GM13976 (cell line): Measurements from ENCODE around the gene OPTC.

Experiments
- DNase-seq: peaks from one replicate; pipeline ENCODE4 v3.0.0; 2012; ENCODE audit warnings: low spot score
- in situ Hi-C: fragments of 300-500 bp; cut with MboI; formaldehyde crosslinking; loops from one replicate; pipeline ENCODE4 v1.12.0; 2022; ENCODE audit warnings: low sequenced_read_pairs, mixed read lengths, inconsistent platforms; ENCODE audit not compliant: unreplicated experiment
- TF ChIP-seq, protein P1 (sequence below): IDR thresholded peaks from 2 replicates; pipeline ENCODE4 v1.5.1; 2012; ENCODE audit warnings: borderline replicate concordance, mild to moderate bottlenecking; ENCODE audit not compliant: insufficient read depth; ENCODE audit errors: extremely low read depth, missing control alignments, control extremely low read depth

Gene OPTC

DNA sequence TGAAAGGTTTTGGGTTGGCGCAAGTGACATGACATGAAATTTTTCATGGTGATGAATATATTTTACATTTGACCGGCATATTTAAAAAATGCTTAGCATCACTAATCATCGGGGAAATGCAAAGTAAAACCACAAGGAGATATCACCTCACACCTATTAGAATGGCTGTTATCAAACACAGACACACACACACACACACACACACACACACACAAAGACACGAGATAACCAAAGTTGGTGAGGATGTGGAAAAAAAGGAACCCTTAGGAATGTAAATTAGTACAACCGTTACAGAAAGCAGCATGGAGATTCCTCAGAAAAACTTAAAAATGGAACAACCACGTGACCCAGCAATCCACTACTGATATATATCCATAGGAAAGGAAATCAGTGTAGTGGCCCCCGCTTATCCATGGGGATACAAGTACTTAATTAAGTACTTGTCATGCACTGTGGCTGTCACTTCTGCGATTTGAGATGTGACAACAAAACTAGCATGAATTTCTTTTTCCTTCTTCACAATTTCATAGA lies 34.2 kb upstream of the OPTC start:
- no peak for DNase-seq
- TF ChIP-seq, protein P1, sequence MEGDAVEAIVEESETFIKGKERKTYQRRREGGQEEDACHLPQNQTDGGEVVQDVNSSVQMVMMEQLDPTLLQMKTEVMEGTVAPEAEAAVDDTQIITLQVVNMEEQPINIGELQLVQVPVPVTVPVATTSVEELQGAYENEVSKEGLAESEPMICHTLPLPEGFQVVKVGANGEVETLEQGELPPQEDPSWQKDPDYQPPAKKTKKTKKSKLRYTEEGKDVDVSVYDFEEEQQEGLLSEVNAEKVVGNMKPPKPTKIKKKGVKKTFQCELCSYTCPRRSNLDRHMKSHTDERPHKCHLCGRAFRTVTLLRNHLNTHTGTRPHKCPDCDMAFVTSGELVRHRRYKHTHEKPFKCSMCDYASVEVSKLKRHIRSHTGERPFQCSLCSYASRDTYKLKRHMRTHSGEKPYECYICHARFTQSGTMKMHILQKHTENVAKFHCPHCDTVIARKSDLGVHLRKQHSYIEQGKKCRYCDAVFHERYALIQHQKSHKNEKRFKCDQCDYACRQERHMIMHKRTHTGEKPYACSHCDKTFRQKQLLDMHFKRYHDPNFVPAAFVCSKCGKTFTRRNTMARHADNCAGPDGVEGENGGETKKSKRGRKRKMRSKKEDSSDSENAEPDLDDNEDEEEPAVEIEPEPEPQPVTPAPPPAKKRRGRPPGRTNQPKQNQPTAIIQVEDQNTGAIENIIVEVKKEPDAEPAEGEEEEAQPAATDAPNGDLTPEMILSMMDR: no peak
- in situ Hi-C loops: no loop called here

DNA sequence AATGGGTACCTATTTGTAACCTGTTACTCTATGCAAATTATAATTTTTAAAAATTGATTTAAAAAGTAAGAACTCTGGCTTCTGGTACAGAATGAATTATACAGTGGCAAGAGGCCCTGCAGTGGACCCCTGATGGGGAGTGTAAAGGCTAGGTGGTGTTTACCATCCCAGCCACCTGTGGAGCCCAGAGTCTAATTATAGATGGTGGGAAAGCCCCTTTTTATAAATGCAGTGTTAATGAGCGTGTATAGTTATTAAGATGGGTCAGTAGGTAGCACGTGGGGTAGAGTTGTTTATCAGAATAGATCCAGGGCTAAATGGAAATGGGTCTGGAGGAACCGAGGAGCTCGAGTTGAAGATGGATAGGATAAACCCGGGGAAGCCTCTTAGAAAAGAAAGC lies 32.2 kb upstream of the OPTC start:
- no peak for DNase-seq
- TF ChIP-seq, protein P1: no peak
- in situ Hi-C loops: no loop called here

DNA sequence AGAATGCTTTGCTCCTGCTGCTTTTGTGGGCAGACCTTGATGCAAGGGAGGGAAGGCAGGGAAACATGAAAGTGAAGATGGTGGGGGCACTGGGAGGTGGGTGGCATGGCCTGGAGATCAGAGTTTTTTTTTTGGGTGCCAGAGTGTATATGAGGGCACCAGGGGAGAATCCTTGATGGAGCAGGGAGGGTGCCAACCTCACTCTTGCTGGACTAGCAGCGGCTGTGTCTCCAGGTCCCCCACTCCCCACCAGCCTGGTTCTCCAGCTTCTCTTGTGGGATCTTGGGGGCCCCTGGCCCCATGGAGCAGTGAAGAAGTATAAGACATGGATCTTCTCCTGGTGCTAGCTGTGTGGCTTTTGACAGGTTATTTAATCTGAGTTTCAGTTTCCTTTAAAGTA lies 31.8 kb upstream of the OPTC start:
- in situ Hi-C loops: no loop called here
- TF ChIP-seq, protein P1: no peak
- DNase-seq: no peak

DNA sequence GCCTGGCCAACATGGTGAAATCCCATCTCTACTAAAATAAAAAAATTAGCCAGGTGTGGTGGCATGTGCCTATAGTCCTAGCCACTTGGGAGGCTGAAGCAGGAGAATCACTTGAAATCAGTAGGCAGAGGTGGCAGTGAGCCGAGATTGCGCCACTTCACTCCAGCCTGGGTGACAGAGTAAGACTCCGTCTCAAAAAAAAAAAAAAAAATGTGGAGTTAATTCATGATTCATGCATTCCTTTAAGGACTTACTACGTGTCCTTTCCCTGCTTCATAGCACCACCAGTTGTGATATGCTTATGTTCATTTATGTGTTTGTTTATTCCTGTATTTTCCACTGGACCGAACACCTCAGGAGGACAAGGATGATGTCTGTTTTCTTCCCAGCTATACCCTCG lies 31.1 kb upstream of the OPTC start:
- TF ChIP-seq, protein P1: no peak
- in situ Hi-C loops: no loop called here
- DNase-seq: no peak

DNA sequence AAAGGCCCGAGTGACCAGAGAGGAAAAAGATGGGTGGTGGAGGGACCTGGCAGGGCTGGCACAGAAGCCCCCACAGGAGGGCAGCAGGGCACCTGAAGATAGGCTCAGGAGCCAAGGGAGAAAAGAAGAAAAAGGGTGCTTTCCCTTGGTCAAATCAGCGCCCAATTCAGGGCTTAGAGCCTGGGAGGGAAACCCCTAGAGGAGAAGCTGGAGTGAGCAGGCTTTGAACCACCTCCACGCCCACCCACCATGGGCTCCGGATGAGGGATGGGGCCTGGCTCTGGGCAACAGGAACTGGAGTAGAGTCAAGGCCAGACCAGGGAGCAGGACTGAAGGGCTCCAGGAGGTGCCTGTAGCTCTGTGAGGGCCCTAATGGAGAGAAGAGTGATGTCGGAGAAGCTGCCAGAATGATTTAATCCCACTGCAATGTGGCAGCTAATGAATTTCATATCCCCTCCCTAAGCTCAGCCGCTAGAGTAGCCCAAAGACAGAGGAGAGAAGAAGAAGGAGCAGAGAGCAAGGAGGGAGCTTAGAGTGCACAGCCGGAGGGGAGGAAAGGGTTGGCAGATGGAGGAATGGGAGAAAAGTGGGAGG lies 30.4 kb upstream of the OPTC start:
- in situ Hi-C loops: no loop called here
- TF ChIP-seq, protein P1: no peak
- no peak for DNase-seq

DNA sequence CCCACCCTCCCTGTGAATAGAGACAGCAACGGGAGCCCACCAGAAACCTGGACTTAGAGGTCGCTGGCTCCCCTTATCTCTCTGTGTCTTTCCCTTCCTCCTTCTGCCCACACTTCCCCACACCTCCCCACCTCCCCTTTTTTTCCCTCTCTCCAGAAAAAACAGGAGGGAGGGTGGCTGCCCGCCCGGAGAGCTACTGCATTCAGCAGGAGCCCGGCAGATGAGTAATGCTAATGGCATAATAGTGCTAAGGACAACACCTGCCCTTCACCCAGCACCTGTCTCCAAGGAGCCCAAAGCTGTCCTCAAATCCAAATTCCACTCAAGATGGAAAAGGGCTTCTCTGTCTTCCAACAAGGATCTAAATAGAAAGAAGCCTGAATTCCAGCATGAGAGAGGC lies 29.7 kb upstream of the OPTC start:
- no peak for DNase-seq
- TF ChIP-seq, protein P1: no peak
- in situ Hi-C loops: no loop called here
